Kasumi-1 (cell line): ENCODE results near the gene KLHL29.

Experiments used
- DNase-seq, 2 experiments: peaks; one replicate each; lab custom pipeline; 2025; lab: John Stamatoyannopoulos, UW

KLHL29 gene

DNA sequence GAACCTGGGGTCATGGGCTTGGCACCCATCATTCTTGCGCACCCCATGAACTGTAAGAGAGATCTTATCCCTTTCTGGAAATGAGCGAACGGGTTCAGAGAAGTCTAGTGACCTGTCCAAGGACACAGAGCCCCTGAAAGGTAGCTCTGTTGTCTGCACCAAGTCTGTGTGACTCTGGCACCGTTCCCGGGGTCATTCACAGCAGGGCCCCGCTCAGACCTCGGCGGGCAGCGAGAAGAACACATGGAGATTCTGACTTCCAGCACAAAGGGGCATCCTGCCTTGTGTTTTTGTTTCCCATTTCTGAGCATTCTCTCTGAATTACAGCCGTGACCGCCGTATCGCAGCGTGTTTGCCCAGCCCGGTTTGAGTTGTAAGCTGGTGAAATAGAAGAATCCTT lies 231.7 kb downstream of the KLHL29 start:
- DNase-seq: no peak

GRCh38 chr2:23617167-23617810 lies 232.3 kb downstream of the KLHL29 start:
- no peak for DNase-seq

GRCh38 chr2:23617811-23618215 lies 232.8 kb downstream of the KLHL29 start:
- DNase-seq: no peak

GRCh38 chr2:23618265-23618664 lies 233.3 kb downstream of the KLHL29 start:
- DNase-seq: no peak

DNA sequence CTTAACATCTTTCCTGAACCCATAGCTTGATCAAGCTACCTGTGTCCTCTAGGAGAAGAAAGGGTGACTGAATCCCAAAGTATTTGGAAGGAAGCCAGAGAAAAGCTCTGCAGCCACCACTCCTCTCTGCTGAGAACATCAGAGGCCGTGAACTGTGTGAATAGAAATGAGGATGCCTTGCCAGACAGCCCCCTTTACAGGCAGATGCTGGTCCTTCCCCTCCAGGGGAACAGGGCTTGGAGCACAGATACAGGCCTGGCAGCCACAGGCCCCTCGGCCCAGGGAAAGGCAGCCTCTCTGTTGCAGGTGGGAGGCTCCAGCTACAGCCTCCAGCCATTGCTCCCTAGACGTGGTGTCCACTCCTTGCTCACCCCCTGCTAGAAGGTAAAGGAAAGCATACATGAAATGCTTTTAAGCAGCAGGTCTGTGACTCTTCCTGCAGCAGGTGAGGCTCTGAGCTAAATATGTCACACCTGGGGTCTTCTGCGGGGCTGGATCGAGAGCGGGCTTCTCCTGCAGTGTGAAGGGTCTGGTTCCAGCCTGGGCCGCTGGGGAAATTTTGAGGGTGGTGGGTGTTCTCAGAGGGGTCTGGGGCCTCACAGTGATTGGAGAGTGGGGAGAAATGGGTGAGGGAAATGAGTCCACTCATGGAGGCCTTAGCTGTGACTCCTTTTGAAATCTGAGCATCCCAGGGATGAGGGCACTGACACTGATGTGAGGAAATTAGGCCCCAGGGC lies 234.0 kb downstream of the KLHL29 start:
- DNase-seq: no peak

- no peak for DNase-seq
Measured at GRCh38 chr2:23619941-23620340, 235.0 kb downstream of the KLHL29 start.

DNA sequence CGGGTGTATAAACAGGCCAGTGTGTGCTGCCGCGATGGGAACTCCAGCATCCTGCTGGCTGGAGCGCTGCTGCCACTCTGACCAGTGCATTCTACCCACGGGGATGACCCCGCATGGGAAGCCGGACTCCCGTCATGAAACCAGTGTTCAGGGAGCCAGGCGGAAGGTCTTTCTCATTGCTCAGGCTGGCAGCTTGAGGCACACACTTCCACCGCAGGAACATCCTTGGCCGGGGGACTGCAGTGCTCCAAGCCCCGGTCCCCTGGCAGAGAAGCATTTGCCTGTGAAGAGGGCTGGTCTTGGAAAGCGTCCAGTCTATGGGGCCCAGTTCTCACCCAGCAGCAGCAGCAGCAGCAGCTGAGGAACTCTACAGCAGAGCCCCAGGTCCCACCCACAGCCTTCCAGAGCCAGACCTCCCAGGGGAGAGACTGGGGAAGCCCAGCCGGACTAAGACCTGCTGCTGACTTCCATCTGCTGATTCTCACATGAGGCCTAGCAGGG lies 235.9 kb downstream of the KLHL29 start:
- no peak for DNase-seq

- no peak for DNase-seq
Measured at GRCh38 chr2:23621616-23622015, 236.6 kb downstream of the KLHL29 start.

- DNase-seq: no peak
Measured at GRCh38 chr2:23622466-23622865, 237.5 kb downstream of the KLHL29 start.

GRCh38 chr2:23622966-23623675 lies 238.1 kb downstream of the KLHL29 start:
- DNase-seq: no peak

GRCh38 chr2:23624378-23624777 lies 239.4 kb downstream of the KLHL29 start:
- peak; percentile 23 to 49 for DNase-seq

- no peak for DNase-seq
Measured at GRCh38 chr2:23624915-23625314, 239.9 kb downstream of the KLHL29 start.

DNA sequence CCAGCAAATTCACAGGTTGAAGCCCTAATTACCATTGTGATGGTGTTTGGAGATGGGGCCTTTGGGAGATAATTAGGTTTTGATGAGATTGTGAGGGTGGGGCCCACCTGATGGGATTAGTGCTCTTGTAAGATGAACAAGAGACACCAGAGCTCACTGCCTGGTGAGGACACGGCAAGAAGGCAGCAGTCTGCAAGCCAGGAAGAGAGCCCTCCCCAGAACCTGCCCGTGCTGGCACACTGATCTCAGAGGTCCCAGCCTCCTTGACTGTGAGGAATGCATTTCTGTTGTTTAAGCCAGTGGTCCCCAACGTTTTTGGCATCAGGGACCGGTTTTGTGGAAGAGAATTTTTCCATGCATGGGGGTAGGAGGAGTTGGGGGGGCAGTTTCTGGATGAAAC lies 240.7 kb downstream of the KLHL29 start:
- DNase-seq: no peak

- DNase-seq: no peak
Measured at GRCh38 chr2:23626701-23627230, 241.8 kb downstream of the KLHL29 start.

DNA sequence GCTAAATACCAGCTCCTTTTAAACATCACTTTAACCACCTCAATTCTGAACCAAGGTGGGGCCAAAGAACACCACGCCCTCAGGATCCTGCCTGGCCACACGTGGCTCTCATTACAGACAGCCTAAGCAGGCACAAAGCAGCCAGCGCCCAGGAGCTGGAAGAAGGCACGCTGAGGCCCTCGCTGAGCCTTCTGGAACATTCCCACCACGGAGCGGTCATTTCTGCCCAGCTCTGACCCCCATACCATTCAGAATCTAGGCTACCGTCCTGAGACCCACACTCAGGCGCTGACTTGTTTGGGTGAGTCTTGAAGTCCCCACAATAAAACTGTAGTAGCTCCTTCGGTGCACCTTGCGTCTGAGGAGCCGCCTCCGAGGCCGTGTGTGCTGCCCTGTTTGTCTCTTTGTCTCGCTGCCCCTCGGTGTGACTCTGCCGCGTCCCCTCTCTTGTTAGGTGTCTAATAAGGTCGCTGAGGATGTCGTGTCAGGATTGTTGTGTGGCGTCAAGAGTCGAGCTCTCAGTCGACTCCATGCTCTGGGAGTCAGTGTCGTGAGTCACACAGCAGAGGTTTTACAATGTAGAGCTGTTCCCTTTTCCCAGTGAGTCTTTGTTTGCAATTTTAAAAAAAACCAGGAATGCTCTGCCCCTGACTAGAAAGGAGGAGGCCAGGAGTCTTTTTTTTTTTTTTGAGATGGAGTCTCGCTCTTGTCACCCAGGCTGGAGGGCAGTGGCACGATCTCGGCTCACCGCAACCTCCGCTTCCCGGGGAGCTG lies 242.4 kb downstream of the KLHL29 start:
- no peak for DNase-seq

- DNase-seq: no peak
Measured at GRCh38 chr2:23628926-23629771, 244.2 kb downstream of the KLHL29 start.

DNA sequence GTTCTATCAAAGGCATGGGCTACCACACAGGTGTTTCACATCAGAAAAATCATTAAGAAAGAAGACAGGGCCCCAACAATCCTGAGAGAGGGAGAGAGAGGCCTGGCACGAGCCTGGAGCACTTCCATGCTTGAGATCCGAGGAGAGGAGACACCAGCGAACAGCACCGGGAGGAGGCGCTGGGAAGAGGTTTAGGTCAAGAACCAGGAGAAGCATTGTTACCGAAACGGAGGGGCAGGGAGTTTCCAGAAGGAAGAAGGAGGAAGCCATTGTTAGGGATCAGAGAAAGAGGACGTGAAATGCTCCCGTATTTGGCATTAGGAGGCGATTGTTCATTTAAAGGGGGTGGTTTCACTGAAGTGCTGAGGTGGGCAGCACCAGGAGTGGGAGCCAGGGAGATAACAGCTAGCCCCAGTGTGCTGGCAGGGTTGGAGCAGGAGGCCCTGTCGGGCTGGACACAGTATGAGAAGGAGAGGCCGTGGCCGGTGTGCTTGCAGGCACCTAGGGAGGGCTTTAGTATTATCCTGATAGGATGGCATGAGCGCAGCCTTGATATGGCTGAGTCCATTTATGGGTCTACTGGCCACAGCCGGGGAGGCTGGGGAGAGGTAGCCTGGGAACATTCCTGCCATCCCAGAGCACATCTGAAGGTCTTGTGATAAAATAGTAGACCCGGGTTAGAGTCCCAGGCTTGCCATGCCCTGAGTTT lies 244.9 kb downstream of the KLHL29 start:
- no peak for DNase-seq

- no peak for DNase-seq
Measured at GRCh38 chr2:23630961-23631360, 246.0 kb downstream of the KLHL29 start.

- DNase-seq: no peak
Measured at GRCh38 chr2:23631389-23631788, 246.4 kb downstream of the KLHL29 start.

GRCh38 chr2:23632386-23632785 lies 247.4 kb downstream of the KLHL29 start:
- DNase-seq: no peak
